SK-N-SH treated with all-trans-retinoic acid at 6 μM for 48 hours (cell line): ENCODE measurements around the gene TFCP2.

Experiments
- ATAC-seq: fragments of 200-7000 bp; cut with Tn5 transposase; 3 replicates; pipeline ENCODE4 v1.9.1; 2020; ENCODE audit warnings: mild to moderate bottlenecking, moderate library complexity
- ARNTL ChIP-seq: fragments of 450-650 bp; formaldehyde crosslinking; IDR thresholded peaks from 2 replicates; pipeline ENCODE4 v1.5.0; 2020; ENCODE audit warnings: low read depth, mild to moderate bottlenecking, moderate library complexity, borderline replicate concordance
- BACH2 ChIP-seq: fragments of 250-450 bp; sonication (Bioruptor Pico); IDR thresholded peaks from 2 replicates; pipeline ENCODE4 v1.9.0; 2021; ENCODE audit warnings: mild to moderate bottlenecking, borderline replicate concordance
- CSDC2 ChIP-seq: fragments of 250-450 bp; sonication (Bioruptor Pico); IDR thresholded peaks from 2 replicates; pipeline ENCODE4 v1.5.0; 2020; ENCODE audit warnings: mild to moderate bottlenecking, moderate library complexity
- CSRNP3 ChIP-seq: fragments of 250-450 bp; sonication (Bioruptor Pico); IDR thresholded peaks from 2 replicates; pipeline ENCODE4 v1.5.1; 2021; ENCODE audit warnings: mild to moderate bottlenecking, moderate library complexity
- ESRRG ChIP-seq: fragments of 250-450 bp; sonication (Bioruptor Pico); IDR thresholded peaks from 2 replicates; pipeline ENCODE4 v1.6.1; 2021; ENCODE audit warnings: mild to moderate bottlenecking
- GLIS3 ChIP-seq: fragments of 250-450 bp; sonication (Bioruptor Pico); IDR thresholded peaks from 2 replicates; pipeline ENCODE4 v1.5.0; 2020; ENCODE audit warnings: mild to moderate bottlenecking, moderate library complexity
- ISL1 ChIP-seq: fragments of 250-450 bp; sonication (Bioruptor Pico); IDR thresholded peaks from 2 replicates; pipeline ENCODE4 v2.1.2; 2022; ENCODE audit warnings: mild to moderate bottlenecking, moderate library complexity
- OSR1 ChIP-seq: fragments of 250-450 bp; sonication (Bioruptor Pico); IDR thresholded peaks from 2 replicates; pipeline ENCODE4 v1.8.0; 2022; ENCODE audit warnings: moderate library complexity, mild to moderate bottlenecking, inconsistent platforms
- PATZ1 ChIP-seq: fragments of 250-450 bp; sonication (Bioruptor Pico); IDR thresholded peaks from 2 replicates; pipeline ENCODE4 v1.8.0; 2020; ENCODE audit warnings: mild to moderate bottlenecking, moderate library complexity, borderline replicate concordance
- PPARA ChIP-seq: fragments of 250-450 bp; sonication (Bioruptor Pico); IDR thresholded peaks from 2 replicates; pipeline ENCODE4 v1.5.0; 2020; ENCODE audit warnings: mild to moderate bottlenecking, borderline replicate concordance
- RARB ChIP-seq: fragments of 250-450 bp; sonication (Bioruptor Pico); IDR thresholded peaks from 2 replicates; pipeline ENCODE4 v1.8.0; 2021; ENCODE audit warnings: mild to moderate bottlenecking, moderate library complexity
- SNAI2 ChIP-seq: fragments of 250-450 bp; sonication (Bioruptor Pico); IDR thresholded peaks from 2 replicates; pipeline ENCODE4 v1.5.0; 2020; ENCODE audit warnings: mild to moderate bottlenecking, moderate library complexity
- TCF4 ChIP-seq: fragments of 250-450 bp; sonication (Bioruptor Pico); IDR thresholded peaks from 2 replicates; pipeline ENCODE4 v1.8.0; 2021; ENCODE audit warnings: mild to moderate bottlenecking, moderate library complexity, borderline replicate concordance
- TSHZ2 ChIP-seq: fragments of 250-450 bp; sonication (Bioruptor Pico); IDR thresholded peaks from 2 replicates; pipeline ENCODE4 v1.5.0; 2020; ENCODE audit warnings: mild to moderate bottlenecking, moderate library complexity
- ZC3H10 ChIP-seq: fragments of 250-450 bp; sonication (Bioruptor Pico); IDR thresholded peaks from 2 replicates; pipeline ENCODE4 v1.5.1; 2021; ENCODE audit warnings: mild to moderate bottlenecking, moderate library complexity
- ZFP3 ChIP-seq: fragments of 250-450 bp; sonication (Bioruptor Pico); IDR thresholded peaks from 2 replicates; pipeline ENCODE4 v1.5.0; 2020; ENCODE audit warnings: mild to moderate bottlenecking, moderate library complexity
- ZFP30 ChIP-seq: fragments of 450-650 bp; formaldehyde crosslinking; IDR thresholded peaks from 2 replicates; pipeline ENCODE4 v1.5.0; 2022; ENCODE audit warnings: mild to moderate bottlenecking, moderate library complexity
- ZNF565 ChIP-seq: fragments of 450-650 bp; formaldehyde crosslinking; conservative IDR thresholded peaks from 2 replicates; pipeline ENCODE4 v1.5.0; 2020; ENCODE audit warnings: low read depth, mild to moderate bottlenecking, moderate library complexity
- ZNF70 ChIP-seq: fragments of 450-650 bp; formaldehyde crosslinking; IDR thresholded peaks from 2 replicates; pipeline ENCODE4 v1.5.0; 2020; ENCODE audit warnings: mild to moderate bottlenecking, moderate library complexity
- ZNF8 ChIP-seq: fragments of 450-650 bp; formaldehyde crosslinking; IDR thresholded peaks from 2 replicates; pipeline ENCODE4 v1.5.0; 2020; ENCODE audit warnings: mild to moderate bottlenecking, moderate library complexity
- TF ChIP-seq, protein P1 (sequence below): fragments of 250-450 bp; sonication (Bioruptor Pico); IDR thresholded peaks from 2 replicates; pipeline ENCODE4 v1.8.0; 2021; ENCODE audit warnings: low read depth, mild to moderate bottlenecking, moderate library complexity, borderline replicate concordance
- TF ChIP-seq, protein P2 (sequence below): fragments of 250-450 bp; sonication (Bioruptor Pico); IDR thresholded peaks from 2 replicates; pipeline ENCODE4 v1.5.1; 2020; ENCODE audit warnings: low read depth, mild to moderate bottlenecking, moderate library complexity

TFCP2 gene

GRCh38 chr12:51065530-51065929, 107.4 kb downstream of the TFCP2 start:
- ATAC-seq = no peak
- no peak for TF ChIP-seq GLIS3 (CRISPR knock-in tag)
- no peak for TF ChIP-seq ESRRG (CRISPR knock-in tag)
- no peak for TF ChIP-seq ZC3H10 (CRISPR knock-in tag)
- TF ChIP-seq PATZ1 (CRISPR knock-in tag) = no peak
- TF ChIP-seq OSR1 = no peak
- TF ChIP-seq, protein P1, sequence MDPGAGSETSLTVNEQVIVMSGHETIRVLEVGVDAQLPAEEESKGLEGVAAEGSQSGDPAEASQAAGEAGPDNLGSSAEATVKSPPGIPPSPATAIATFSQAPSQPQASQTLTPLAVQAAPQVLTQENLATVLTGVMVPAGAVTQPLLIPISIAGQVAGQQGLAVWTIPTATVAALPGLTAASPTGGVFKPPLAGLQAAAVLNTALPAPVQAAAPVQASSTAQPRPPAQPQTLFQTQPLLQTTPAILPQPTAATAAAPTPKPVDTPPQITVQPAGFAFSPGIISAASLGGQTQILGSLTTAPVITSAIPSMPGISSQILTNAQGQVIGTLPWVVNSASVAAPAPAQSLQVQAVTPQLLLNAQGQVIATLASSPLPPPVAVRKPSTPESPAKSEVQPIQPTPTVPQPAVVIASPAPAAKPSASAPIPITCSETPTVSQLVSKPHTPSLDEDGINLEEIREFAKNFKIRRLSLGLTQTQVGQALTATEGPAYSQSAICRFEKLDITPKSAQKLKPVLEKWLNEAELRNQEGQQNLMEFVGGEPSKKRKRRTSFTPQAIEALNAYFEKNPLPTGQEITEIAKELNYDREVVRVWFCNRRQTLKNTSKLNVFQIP (CRISPR knock-in tag) = no peak
- no peak for TF ChIP-seq TCF4 (CRISPR knock-in tag)
- no peak for TF ChIP-seq ZNF565 (CRISPR knock-in tag)
- no peak for TF ChIP-seq BACH2 (CRISPR knock-in tag)
- TF ChIP-seq ARNTL (CRISPR knock-in tag) = no peak
- no peak for TF ChIP-seq SNAI2
- no peak for TF ChIP-seq CSRNP3 (CRISPR knock-in tag)
- TF ChIP-seq RARB (CRISPR knock-in tag) = no peak

DNA sequence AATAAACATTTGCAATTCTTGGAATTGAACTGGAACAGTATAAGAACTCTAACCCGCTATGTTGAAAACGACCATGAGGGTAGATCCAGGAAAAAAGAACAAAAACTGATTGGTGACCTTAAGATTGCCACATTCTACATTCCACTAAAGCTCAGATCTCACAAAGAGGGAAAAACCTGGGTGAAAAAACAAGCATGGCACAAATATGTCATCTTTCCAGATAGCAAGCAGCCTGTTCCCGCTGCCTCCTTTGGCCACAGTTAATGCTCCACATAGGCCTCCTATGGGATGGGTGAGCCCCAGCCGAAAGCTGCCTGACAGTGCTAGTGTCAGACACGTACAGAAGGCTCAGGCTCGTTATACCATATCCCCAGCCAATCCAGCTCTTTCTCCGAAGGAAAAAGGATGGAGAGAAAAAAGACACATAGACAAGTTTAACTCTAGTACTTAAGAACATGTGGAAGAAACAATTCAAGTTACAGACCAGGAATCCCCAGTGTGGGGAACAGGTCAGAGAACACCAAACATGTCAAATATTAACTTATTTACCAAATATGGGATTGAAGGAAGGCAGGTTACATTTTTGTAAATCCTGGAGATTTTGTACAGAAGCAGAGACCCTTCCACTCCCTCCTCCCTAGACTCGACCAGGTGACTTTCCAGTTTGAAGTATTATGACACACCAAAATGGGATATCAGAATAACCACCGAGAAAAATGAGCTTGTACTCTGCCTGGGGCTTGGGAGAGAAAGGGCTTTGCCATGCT, 110.1 kb downstream of the TFCP2 start:
- ATAC-seq = no peak
- no peak for TF ChIP-seq CSDC2 (CRISPR knock-in tag)
- TF ChIP-seq OSR1 = no peak
- TF ChIP-seq ZFP3 (CRISPR knock-in tag) = no peak
- TF ChIP-seq BACH2 (CRISPR knock-in tag) = no peak
- no peak for TF ChIP-seq ZNF565 (CRISPR knock-in tag)
- no peak for TF ChIP-seq SNAI2
- no peak for TF ChIP-seq ARNTL (CRISPR knock-in tag)
- TF ChIP-seq, protein P2, sequence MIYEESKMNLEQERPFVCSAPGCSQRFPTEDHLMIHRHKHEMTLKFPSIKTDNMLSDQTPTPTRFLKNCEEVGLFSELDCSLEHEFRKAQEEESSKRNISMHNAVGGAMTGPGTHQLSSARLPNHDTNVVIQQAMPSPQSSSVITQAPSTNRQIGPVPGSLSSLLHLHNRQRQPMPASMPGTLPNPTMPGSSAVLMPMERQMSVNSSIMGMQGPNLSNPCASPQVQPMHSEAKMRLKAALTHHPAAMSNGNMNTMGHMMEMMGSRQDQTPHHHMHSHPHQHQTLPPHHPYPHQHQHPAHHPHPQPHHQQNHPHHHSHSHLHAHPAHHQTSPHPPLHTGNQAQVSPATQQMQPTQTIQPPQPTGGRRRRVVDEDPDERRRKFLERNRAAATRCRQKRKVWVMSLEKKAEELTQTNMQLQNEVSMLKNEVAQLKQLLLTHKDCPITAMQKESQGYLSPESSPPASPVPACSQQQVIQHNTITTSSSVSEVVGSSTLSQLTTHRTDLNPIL (CRISPR knock-in tag) = no peak
- no peak for TF ChIP-seq TSHZ2
- no peak for TF ChIP-seq PPARA (CRISPR knock-in tag)
- no peak for TF ChIP-seq GLIS3 (CRISPR knock-in tag)
- no peak for TF ChIP-seq ZNF8 (CRISPR knock-in tag)
- no peak for TF ChIP-seq ZC3H10 (CRISPR knock-in tag)
- TF ChIP-seq RARB (CRISPR knock-in tag) = no peak
- no peak for TF ChIP-seq ESRRG (CRISPR knock-in tag)
- no peak for TF ChIP-seq ISL1 (CRISPR knock-in tag)
- no peak for TF ChIP-seq ZNF70 (CRISPR knock-in tag)
- TF ChIP-seq, protein P1 (CRISPR knock-in tag) = no peak
- no peak for TF ChIP-seq ZFP30
- no peak for TF ChIP-seq TCF4 (CRISPR knock-in tag)
